Activated naive CD8-positive, alpha-beta T cell treated with anti-CD3 and anti-CD28 coated beads for 36 hours (primary cell): ENCODE data around the gene H6PD. TPM values are rescaled to one million over a fixed set of nuclear protein-coding genes. Genes with fewer than 3 reads are reported as not detected.

Experiments used
- DNase-seq: peaks from one replicate; pipeline ENCODE4 v3.0.0; 2021
- H3K27ac Mint-ChIP-seq: one replicate; pipeline ENCODE4 v1.8.0; 2022; ENCODE audit warnings: mild to moderate bottlenecking, moderate library complexity, mixed read lengths
- H3K27me3 Mint-ChIP-seq: one replicate; pipeline ENCODE4 v1.8.0; 2022; ENCODE audit warnings: mild to moderate bottlenecking, mixed read lengths
- H3K36me3 Mint-ChIP-seq: one replicate; pipeline ENCODE4 v1.8.0; 2021; ENCODE audit warnings: mild to moderate bottlenecking, mixed read lengths
- H3K4me1 Mint-ChIP-seq: one replicate; pipeline ENCODE4 v1.8.0; 2021; ENCODE audit warnings: mixed read lengths
- H3K4me3 Mint-ChIP-seq: one replicate; pipeline ENCODE4 v1.8.0; 2022; ENCODE audit warnings: mild to moderate bottlenecking, moderate library complexity, mixed read lengths
- H3K9me3 Mint-ChIP-seq: one replicate; pipeline ENCODE4 v1.8.0; 2022; ENCODE audit warnings: mixed read lengths
- total RNA-seq, 2 experiments: library from RNA; stranded (reverse); gene quantifications; one replicate each; pipeline ENCODE4 v1.2.3, GENCODE V29; 2021

H6PD gene
- total RNA-seq, 2 experiments from 2014 or later, result 5.7 to 5.9 TPM

- H3K36me3 Mint-ChIP-seq, result peaks cover 3% of the 10 kb centered on the region
- no peaks in the 10 kb centered on the region for H3K9me3 Mint-ChIP-seq
- no peak for DNase-seq
- H3K4me3 Mint-ChIP-seq, result no peak overlapping the region
- no peak overlapping the region for H3K27ac Mint-ChIP-seq
- H3K4me1 Mint-ChIP-seq, result peaks cover 23% of the 10 kb centered on the region
- no peaks in the 10 kb centered on the region for H3K27me3 Mint-ChIP-seq
These were observed 10.1 kb downstream of the H6PD start for GRCh38 chr1:9244501-9245229.

- Mint-ChIP-seq H3K36me3 (peaks cover 3% of the 10 kb centered on the region), H3K27ac (no peak overlapping the region), H3K27me3 (no peaks in the 10 kb centered on the region), H3K4me1 (peaks cover 17% of the 10 kb centered on the region), H3K9me3 (no peaks in the 10 kb centered on the region), H3K4me3 (no peak overlapping the region)
- DNase-seq, result no peak
These were observed 10.7 kb downstream of the H6PD start for GRCh38 chr1:9245230-9245619.

- H3K36me3 Mint-ChIP-seq, result no peaks in the 10 kb centered on the region
- DNase-seq, result no peak
- H3K4me1 Mint-ChIP-seq, result peaks cover 13% of the 10 kb centered on the region
- no peak overlapping the region for H3K4me3 Mint-ChIP-seq
- no peak overlapping the region for H3K27ac Mint-ChIP-seq
- H3K9me3 Mint-ChIP-seq, result no peaks in the 10 kb centered on the region
- no peaks in the 10 kb centered on the region for H3K27me3 Mint-ChIP-seq
These were observed 11.1 kb downstream of the H6PD start for GRCh38 chr1:9245661-9246060.

- DNase-seq, result no peak
- no peaks in the 10 kb centered on the region for H3K27me3 Mint-ChIP-seq
- no peak overlapping the region for H3K27ac Mint-ChIP-seq
- no peaks in the 10 kb centered on the region for H3K36me3 Mint-ChIP-seq
- no peaks in the 10 kb centered on the region for H3K9me3 Mint-ChIP-seq
- H3K4me1 Mint-ChIP-seq, result peaks cover 11% of the 10 kb centered on the region
- H3K4me3 Mint-ChIP-seq, result no peak overlapping the region
These were observed 11.6 kb downstream of the H6PD start for GRCh38 chr1:9246215-9246614.

GRCh38 chr1:9246841-9247785, 12.5 kb downstream of the H6PD start:
- H3K4me3 Mint-ChIP-seq, result no peak overlapping the region
- H3K36me3 Mint-ChIP-seq, result no peaks in the 10 kb centered on the region
- no peaks in the 10 kb centered on the region for H3K9me3 Mint-ChIP-seq
- no peaks in the 10 kb centered on the region for H3K27me3 Mint-ChIP-seq
- no peak for DNase-seq
- H3K27ac Mint-ChIP-seq, result no peak overlapping the region
- H3K4me1 Mint-ChIP-seq, result peaks cover 8% of the 10 kb centered on the region

- Mint-ChIP-seq H3K27me3 (no peaks in the 10 kb centered on the region), H3K27ac (no peak overlapping the region), H3K4me3 (no peak overlapping the region), H3K36me3 (no peaks in the 10 kb centered on the region), H3K4me1 (peaks cover 8% of the 10 kb centered on the region), H3K9me3 (no peaks in the 10 kb centered on the region)
- DNase-seq, result no peak
These were observed 13.3 kb downstream of the H6PD start for GRCh38 chr1:9247894-9248293.

GRCh38 chr1:9248341-9249262, 14.0 kb downstream of the H6PD start:
- Mint-ChIP-seq H3K27ac (no peak overlapping the region), H3K4me1 (peaks cover 8% of the 10 kb centered on the region)
- DNase-seq, result no peak

GRCh38 chr1:9249263-9249533, 14.6 kb downstream of the H6PD start:
- Mint-ChIP-seq H3K4me1 (peaks cover 8% of the 10 kb centered on the region), H3K4me3 (no peak overlapping the region), H3K27me3 (no peaks in the 10 kb centered on the region), H3K27ac (no peak overlapping the region), H3K36me3 (no peaks in the 10 kb centered on the region), H3K9me3 (no peaks in the 10 kb centered on the region)
- DNase-seq, result no peak

More at GRCh38 chr1:9248341-9249262, 14.0 kb downstream of the H6PD start:
- H3K9me3 Mint-ChIP-seq, result no peaks in the 10 kb centered on the region
- no peaks in the 10 kb centered on the region for H3K27me3 Mint-ChIP-seq
- no peak overlapping the region for H3K4me3 Mint-ChIP-seq
- no peaks in the 10 kb centered on the region for H3K36me3 Mint-ChIP-seq

GRCh38 chr1:9249534-9250410, 15.2 kb downstream of the H6PD start:
- Mint-ChIP-seq H3K4me1 (peaks cover 5% of the 10 kb centered on the region), H3K36me3 (no peaks in the 10 kb centered on the region), H3K27ac (no peak overlapping the region), H3K9me3 (no peaks in the 10 kb centered on the region), H3K4me3 (no peak overlapping the region), H3K27me3 (no peaks in the 10 kb centered on the region)
- peak; percentile 45 for DNase-seq

- DNase-seq, result no peak
- H3K27me3 Mint-ChIP-seq, result no peaks in the 10 kb centered on the region
- H3K36me3 Mint-ChIP-seq, result no peaks in the 10 kb centered on the region
- H3K9me3 Mint-ChIP-seq, result no peaks in the 10 kb centered on the region
- no peak overlapping the region for H3K4me3 Mint-ChIP-seq
- no peak overlapping the region for H3K27ac Mint-ChIP-seq
- H3K4me1 Mint-ChIP-seq, result peaks cover 3% of the 10 kb centered on the region
These were observed 16.1 kb downstream of the H6PD start for GRCh38 chr1:9250411-9251381.

GRCh38 chr1:9251501-9251900, 16.9 kb downstream of the H6PD start:
- Mint-ChIP-seq H3K27ac (no peak overlapping the region), H3K9me3 (no peaks in the 10 kb centered on the region), H3K27me3 (no peaks in the 10 kb centered on the region), H3K4me3 (no peak overlapping the region), H3K4me1 (peaks cover 3% of the 10 kb centered on the region), H3K36me3 (no peaks in the 10 kb centered on the region)
- DNase-seq, result no peak

GRCh38 chr1:9253004-9253403, 18.4 kb downstream of the H6PD start:
- no peak overlapping the region for H3K4me3 Mint-ChIP-seq
- peaks cover under 1% of the 10 kb centered on the region for H3K9me3 Mint-ChIP-seq
- DNase-seq, result no peak
- peaks cover 5% of the 10 kb centered on the region for H3K36me3 Mint-ChIP-seq
- H3K27ac Mint-ChIP-seq, result no peak overlapping the region
- peaks cover 5% of the 10 kb centered on the region for H3K4me1 Mint-ChIP-seq
- H3K27me3 Mint-ChIP-seq, result no peaks in the 10 kb centered on the region

- no peak overlapping the region for H3K27ac Mint-ChIP-seq
- H3K27me3 Mint-ChIP-seq, result no peaks in the 10 kb centered on the region
These were observed 19.0 kb downstream of the H6PD start for GRCh38 chr1:9253453-9254105.

More at GRCh38 chr1:9253453-9254105, 19.0 kb downstream of the H6PD start:
- Mint-ChIP-seq H3K4me3 (no peak overlapping the region), H3K4me1 (peaks cover 6% of the 10 kb centered on the region), H3K36me3 (peaks cover 11% of the 10 kb centered on the region), H3K9me3 (peaks cover 5% of the 10 kb centered on the region)
- DNase-seq, result no peak
